ENCODE data around the gene PEX10. TPM values are rescaled to one million over a fixed set of nuclear protein-coding genes. Genes with fewer than 3 reads are reported as not detected.

Gene PEX10
- total RNA-seq, 6 experiments from 2014 or later: 7.4 to 24.3 (median 10.5) TPM

GRCh38 chr1:2458687-2459086, 46.3 kb upstream of the PEX10 start:
- H3K27me3 ChIP-seq: no peaks in the 10 kb centered on the region
- WGBS (ENCODE audit: insufficient coverage, low coverage, low lambda C conversion rate, missing lambda C conversion rate): 19% methylated on average over 3 of the region's 18 CpGs

DNA sequence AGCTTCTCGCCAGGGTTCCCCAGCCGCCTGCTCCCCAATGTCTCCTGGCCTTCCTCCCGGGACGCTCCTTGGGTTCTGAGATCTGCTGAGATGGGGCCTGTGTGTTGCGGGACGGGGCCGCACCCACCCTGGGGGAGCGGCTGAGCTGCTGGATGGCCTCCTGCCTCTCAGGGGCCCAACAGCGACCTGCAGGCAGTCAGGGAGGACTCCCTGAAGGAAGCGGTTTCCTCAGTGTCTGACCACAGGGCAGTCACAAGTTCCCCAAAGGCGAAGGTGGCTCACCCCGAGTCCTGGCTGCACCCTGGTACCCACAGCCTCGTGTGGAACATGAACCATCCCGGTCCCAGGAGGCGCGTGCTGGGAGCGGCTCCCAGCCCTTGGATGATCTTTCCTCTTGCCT, 45.1 kb upstream of the PEX10 start:
- WGBS (ENCODE audit: insufficient coverage, low coverage, low lambda C conversion rate, missing lambda C conversion rate): 73% methylated on average over 3 of the region's 17 CpGs

More at GRCh38 chr1:2458687-2459086, 46.3 kb upstream of the PEX10 start:
- H3K27ac ChIP-seq: no peak overlapping the region
- ATAC-seq (peak in 1 of 4 donors; percentile 13), DNase-seq (no peak)
- H3K36me3 ChIP-seq: no peaks in the 10 kb centered on the region
- H3K4me3 ChIP-seq: no peak overlapping the region
- intact Hi-C loops (cut with DNase I): no loop called here
- TF ChIP-seq POLR2A (IDR thresholded peaks at IDR 0.05): no peak
- TF ChIP-seq, protein P1, sequence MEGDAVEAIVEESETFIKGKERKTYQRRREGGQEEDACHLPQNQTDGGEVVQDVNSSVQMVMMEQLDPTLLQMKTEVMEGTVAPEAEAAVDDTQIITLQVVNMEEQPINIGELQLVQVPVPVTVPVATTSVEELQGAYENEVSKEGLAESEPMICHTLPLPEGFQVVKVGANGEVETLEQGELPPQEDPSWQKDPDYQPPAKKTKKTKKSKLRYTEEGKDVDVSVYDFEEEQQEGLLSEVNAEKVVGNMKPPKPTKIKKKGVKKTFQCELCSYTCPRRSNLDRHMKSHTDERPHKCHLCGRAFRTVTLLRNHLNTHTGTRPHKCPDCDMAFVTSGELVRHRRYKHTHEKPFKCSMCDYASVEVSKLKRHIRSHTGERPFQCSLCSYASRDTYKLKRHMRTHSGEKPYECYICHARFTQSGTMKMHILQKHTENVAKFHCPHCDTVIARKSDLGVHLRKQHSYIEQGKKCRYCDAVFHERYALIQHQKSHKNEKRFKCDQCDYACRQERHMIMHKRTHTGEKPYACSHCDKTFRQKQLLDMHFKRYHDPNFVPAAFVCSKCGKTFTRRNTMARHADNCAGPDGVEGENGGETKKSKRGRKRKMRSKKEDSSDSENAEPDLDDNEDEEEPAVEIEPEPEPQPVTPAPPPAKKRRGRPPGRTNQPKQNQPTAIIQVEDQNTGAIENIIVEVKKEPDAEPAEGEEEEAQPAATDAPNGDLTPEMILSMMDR (IDR thresholded peaks at IDR 0.05): no peak
- no peaks in the 10 kb centered on the region for H3K9me3 ChIP-seq
- peaks cover 0 to 17% (median 1%) of the 10 kb centered on the region in 4 donors for H3K4me1 ChIP-seq

DNA sequence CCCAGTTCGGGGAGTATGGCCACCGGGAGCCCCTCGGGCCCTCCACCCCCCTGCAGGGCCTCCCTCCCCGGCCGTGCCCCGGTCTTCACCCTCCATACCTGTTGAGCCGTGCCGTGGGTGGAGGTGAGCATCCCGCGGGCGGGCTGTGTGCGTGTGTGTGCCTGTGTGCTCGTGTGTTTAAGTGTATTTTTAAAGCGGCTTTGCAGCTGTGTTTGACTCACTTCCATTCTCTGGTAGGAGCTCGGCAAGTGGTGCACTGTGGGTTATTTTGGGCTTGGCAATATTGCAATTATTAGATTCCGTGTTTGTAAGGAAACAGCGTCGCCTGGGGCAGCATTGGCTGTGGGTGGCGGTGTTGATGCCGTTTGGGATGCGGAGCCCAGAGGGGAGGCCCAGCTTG, 43.4 kb upstream of the PEX10 start:
- Histone ChIP-seq H3K36me3 (no peaks in the 10 kb centered on the region), H3K4me1 (peaks cover 0 to 9% (median 1%) of the 10 kb centered on the region in 4 donors), H3K4me3 (no peak overlapping the region), H3K27ac (no peak overlapping the region), H3K9me3 (no peaks in the 10 kb centered on the region), H3K27me3 (no peaks in the 10 kb centered on the region)
- no peak for ATAC-seq
- no peak for DNase-seq
- TF ChIP-seq, protein P1 (IDR thresholded peaks at IDR 0.05): no peak
- no peak for TF ChIP-seq POLR2A (IDR thresholded peaks at IDR 0.05)
- intact Hi-C loops (cut with DNase I): no loop called here
- 72% methylated on average over 6 of the region's 21 CpGs for WGBS (ENCODE audit: insufficient coverage, low coverage, low lambda C conversion rate, missing lambda C conversion rate)

More for the DNA sequence above, 45.1 kb upstream of the PEX10 start:
- intact Hi-C loops (cut with DNase I): no loop called here
- Histone ChIP-seq H3K4me1 (peaks cover 0 to 17% (median 1%) of the 10 kb centered on the region in 4 donors), H3K36me3 (no peaks in the 10 kb centered on the region), H3K27me3 (no peaks in the 10 kb centered on the region), H3K4me3 (no peak overlapping the region), H3K27ac (no peak overlapping the region), H3K9me3 (no peaks in the 10 kb centered on the region)
- DNase-seq (no peak), ATAC-seq (no peak)
- no peak for TF ChIP-seq POLR2A (IDR thresholded peaks at IDR 0.05)
- TF ChIP-seq, protein P1 (IDR thresholded peaks at IDR 0.05): no peak

DNA sequence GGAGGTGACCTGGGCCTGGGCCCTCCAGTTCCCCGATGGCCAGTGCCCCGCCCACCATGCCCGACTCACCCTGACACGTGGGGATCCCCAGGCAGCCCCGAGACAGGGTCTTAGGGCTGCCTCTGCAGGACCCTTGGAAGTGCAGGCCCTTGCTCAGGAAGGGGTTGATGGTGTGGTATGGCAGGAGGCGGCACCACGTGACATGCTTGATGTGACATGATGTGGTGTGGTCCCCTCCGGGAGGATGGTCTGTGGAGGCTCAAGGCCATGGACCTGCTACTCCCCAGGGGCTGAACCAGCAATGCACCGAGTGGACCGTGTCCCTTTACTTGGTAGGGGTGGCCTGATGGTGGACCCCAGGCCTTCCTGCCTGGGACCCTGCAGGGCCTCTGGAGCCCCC, 41.9 kb upstream of the PEX10 start:
- DNase-seq (no peak), ATAC-seq (no peak)
- no peaks in the 10 kb centered on the region for H3K9me3 ChIP-seq
- H3K27ac ChIP-seq: no peak overlapping the region
- no peaks in the 10 kb centered on the region for H3K4me1 ChIP-seq
- no peak overlapping the region for H3K4me3 ChIP-seq
- no CpG with 5 or more reads among the region's 10 CpGs for WGBS (ENCODE audit: insufficient coverage, low coverage, low lambda C conversion rate, missing lambda C conversion rate)
- TF ChIP-seq, protein P1 (IDR thresholded peaks at IDR 0.05): no peak
- no peak for TF ChIP-seq POLR2A (IDR thresholded peaks at IDR 0.05)
- H3K27me3 ChIP-seq: no peaks in the 10 kb centered on the region
- H3K36me3 ChIP-seq: no peaks in the 10 kb centered on the region
- intact Hi-C loops (cut with DNase I): no loop called here

DNA sequence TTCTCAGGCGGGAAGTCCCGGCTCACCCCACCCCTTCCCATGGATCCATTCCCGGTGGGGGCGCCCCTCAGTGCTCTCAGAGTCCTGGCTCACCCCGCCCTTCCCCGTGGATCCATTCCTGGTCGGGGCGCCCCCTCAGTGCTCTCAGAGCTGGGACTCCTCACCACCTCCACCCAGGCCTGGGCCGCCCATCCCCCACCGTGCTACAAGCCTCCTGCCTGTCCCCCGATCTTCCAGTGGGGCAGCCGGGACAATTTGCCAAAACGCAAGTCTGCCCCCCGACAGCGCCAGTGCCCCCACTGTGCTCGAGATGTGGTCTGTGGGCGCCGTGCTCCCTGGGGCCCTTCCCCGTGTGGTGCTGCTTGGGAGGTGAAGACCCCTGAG, 40.6 kb upstream of the PEX10 start:
- Histone ChIP-seq H3K27me3 (no peaks in the 10 kb centered on the region), H3K27ac (no peak overlapping the region), H3K36me3 (no peaks in the 10 kb centered on the region), H3K4me1 (no peaks in the 10 kb centered on the region), H3K9me3 (no peaks in the 10 kb centered on the region), H3K4me3 (no peak overlapping the region)
- ATAC-seq (no peak), DNase-seq (no peak)
- intact Hi-C loops (cut with DNase I): no loop called here
- 62% methylated on average over 8 of the region's 19 CpGs for WGBS (ENCODE audit: insufficient coverage, low coverage, low lambda C conversion rate, missing lambda C conversion rate)
- TF ChIP-seq, protein P1 (IDR thresholded peaks at IDR 0.05): no peak
- TF ChIP-seq POLR2A (IDR thresholded peaks at IDR 0.05): no peak
